ENCODE data around the gene JAK1. TPM values are rescaled to one million over a fixed set of nuclear protein-coding genes. Genes with fewer than 3 reads are reported as not detected.

Gene JAK1
- total and polyA plus RNA-seq, 9 of the 15 experiments (the other 6 are each of a cell fraction or from before 2014, with no cell fraction given) = 9.7 to 44.1 (median 42.5) TPM

GRCh38 chr1:64864018-64864940 lies 102.1 kb downstream of the JAK1 start (continued):
- peak; percentile 57; the same call in 1 of the 2 replicates for TF ChIP-seq REST (IDR thresholded peaks at IDR 0.05; ENCODE audit: borderline replicate concordance)
- TF ChIP-seq REST (CRISPR knock-in tag; IDR thresholded peaks at IDR 0.05; ENCODE audit: low read depth) = no peak
- TF ChIP-seq ETV1 (tag; conservative IDR thresholded peaks at IDR 0.05; ENCODE audit: low read depth) = peak; percentile 98
- TF ChIP-seq RHOXF2B (CRISPR knock-in tag; conservative IDR thresholded peaks at IDR 0.05) = no peak
- peak; percentile 68 for TF ChIP-seq RBM25 (IDR thresholded peaks at IDR 0.05; ENCODE audit: low read depth, low read length, severe bottlenecking)
- TF ChIP-seq CBX1 (IDR thresholded peaks at IDR 0.05; ENCODE audit: low read depth) = peak; percentile 98; the same call in 1 of the 2 replicates
- no peak for TF ChIP-seq ZFX (CRISPR knock-in tag; IDR thresholded peaks at IDR 0.05)
- no peak for TF ChIP-seq ZNF764 (CRISPR knock-in tag; IDR thresholded peaks at IDR 0.05; ENCODE audit: low read depth)
- TF ChIP-seq ELF4 (CRISPR knock-in tag; IDR thresholded peaks at IDR 0.05) = 0 out of 2 replicates have a peak, but pooled peaks have one; percentile 48
- peak; percentile 100 for TF ChIP-seq SMARCE1 (IDR thresholded peaks at IDR 0.05)
- TF ChIP-seq STAT6 (CRISPR knock-in tag; IDR thresholded peaks at IDR 0.05) = peak; percentile 71; the same call in 1 of the 2 replicates
- no peak; the same call in 1 of the 2 replicates for TF ChIP-seq POLR2A (conservative IDR thresholded peaks at IDR 0.05)
- TF ChIP-seq RAD51 (IDR thresholded peaks at IDR 0.05; ENCODE audit: borderline replicate concordance, low read depth) = peak; percentile 64
- 0 out of 2 replicates have a peak, but pooled peaks have one; percentile 23 for TF ChIP-seq NCOA6 (IDR thresholded peaks at IDR 0.05)
- no peak for TF ChIP-seq HNRNPUL1 (IDR thresholded peaks at IDR 0.05; ENCODE audit: low read length)
- TF ChIP-seq BDP1 (IDR thresholded peaks at IDR 0.05; ENCODE audit: insufficient read depth, insufficient read length) = no peak
- TF ChIP-seq KLF13 (tag; IDR thresholded peaks at IDR 0.05; ENCODE audit: borderline replicate concordance, low read depth) = no peak
- TF ChIP-seq HDAC8 (tag; IDR thresholded peaks at IDR 0.05) = no peak

Measured in K562 (cell line).